Measurements from ENCODE around the gene HTR2A. TPM values are rescaled to one million over a fixed set of nuclear protein-coding genes. Genes with fewer than 3 reads are reported as not detected.

HTR2A gene
- total RNA-seq, 1 experiment from 2014 or later = not detected

- no peak overlapping the region for H3K4me2 ChIP-seq (ENCODE audit: low read length)
- BruUV-seq (replicated peaks) = no TSS peak
- no peaks in the 10 kb centered on the region for H3K36me3 ChIP-seq (ENCODE audit: control insufficient read depth in 1 of 2, insufficient read depth in 2 of 2, low read length in 2 of 2)
- no peak for DNase-seq (ENCODE audit: low read depth, low spot score)
- intact Hi-C loops (cut with micrococcal nuclease) = loop anchor here (10.0 kb wide), 3 partner anchors 405 to 875 kb away; no protein-coding TSS in a partner anchor
- no peak overlapping the region for H2AFZ ChIP-seq (ENCODE audit: low read depth, low read length, poor library complexity, severe bottlenecking)
- no peaks in the 10 kb centered on the region for H3K4me1 ChIP-seq (ENCODE audit: control insufficient read depth in 1 of 2, insufficient read depth in 2 of 2, low read length in 2 of 2)
- POLR2A ChIA-PET = no interaction called here
- CTCF ChIA-PET = no interaction called here
- peaks cover 68% of the 10 kb centered on the region for H3K27me3 ChIP-seq (ENCODE audit: insufficient read depth, low read length)
- TF ChIP-seq SP1 (IDR thresholded peaks at IDR 0.05; ENCODE audit: low read depth) = no peak
- TF ChIP-seq CTCF (IDR thresholded peaks at IDR 0.05 in 2 of 3, conservative IDR thresholded peaks at IDR 0.05 in 1 of 3; ENCODE audit: borderline replicate concordance in 1 of 3, insufficient read depth in 1 of 3, low read depth in 2 of 3, low read length in 2 of 3) = no peak
- no peak for TF ChIP-seq SIN3A (IDR thresholded peaks at IDR 0.05; ENCODE audit: low read depth)
- no peak for TF ChIP-seq SRF (IDR thresholded peaks at IDR 0.05; ENCODE audit: low read depth)
- TF ChIP-seq FOSL1 (IDR thresholded peaks at IDR 0.05; ENCODE audit: low read depth) = no peak
- no peak for TF ChIP-seq POLR2AphosphoS5 (IDR thresholded peaks at IDR 0.05; ENCODE audit: low read depth, low read length)
- no peak for TF ChIP-seq JUND (IDR thresholded peaks at IDR 0.05)
- TF ChIP-seq CBX3 (IDR thresholded peaks at IDR 0.05; ENCODE audit: low read depth) = no peak
- no peak for TF ChIP-seq EZH2 (IDR thresholded peaks at IDR 0.05)
- TF ChIP-seq TCF7L2 (IDR thresholded peaks at IDR 0.05; ENCODE audit: borderline replicate concordance, extremely low read depth, insufficient read depth, insufficient read length) = no peak
- no peak for TF ChIP-seq EZH2phosphoT487 (IDR thresholded peaks at IDR 0.05; ENCODE audit: borderline replicate concordance)
- no peak for TF ChIP-seq EGR1 (IDR thresholded peaks at IDR 0.05; ENCODE audit: low read depth)
- no peak for TF ChIP-seq ZBTB33 (IDR thresholded peaks at IDR 0.05; ENCODE audit: extremely low read depth, insufficient replicate concordance, low read length)
- TF ChIP-seq ZFX (IDR thresholded peaks at IDR 0.05) = no peak
- TF ChIP-seq MAX (IDR thresholded peaks at IDR 0.05) = no peak
- no peak for TF ChIP-seq REST (IDR thresholded peaks at IDR 0.05; ENCODE audit: low read depth)
- no peak for TF ChIP-seq CEBPB (IDR thresholded peaks at IDR 0.05; ENCODE audit: low read depth)
- no peak for TF ChIP-seq ELF1 (IDR thresholded peaks at IDR 0.05; ENCODE audit: borderline replicate concordance, low read depth)
- no peak for TF ChIP-seq RAD21 (IDR thresholded peaks at IDR 0.05; ENCODE audit: low read depth)
- H3K79me2 ChIP-seq (ENCODE audit: insufficient read depth, low read length) = no peaks in the 10 kb centered on the region
- H3K9me2 ChIP-seq (ENCODE audit: insufficient read depth) = no peaks in the 10 kb centered on the region
- ATAC-seq = no peak
- no peak overlapping the region for H3K27ac ChIP-seq (ENCODE audit: low read depth, low read length)
- no peaks in the 10 kb centered on the region for H3K9me3 ChIP-seq (ENCODE audit: control insufficient read depth in 1 of 2, insufficient read depth in 1 of 2, low read depth in 1 of 2, low read length in 2 of 2)
- no peak overlapping the region for H3K4me3 ChIP-seq (replicated peaks in 1 of 2; ENCODE audit: low read depth in 1 of 2, low read length in 2 of 2)
- RAD21 ChIA-PET (ENCODE audit: low non-redundant PET in 1 of 2, low total read pairs in 2 of 2, uncharacterized antibody in 2 of 2, unreplicated experiment in 2 of 2) = no interaction called here
- no peak overlapping the region for H3K9ac ChIP-seq (ENCODE audit: low read length)
- no peaks in the 10 kb centered on the region for H4K20me1 ChIP-seq (ENCODE audit: insufficient read depth)
Measured at GRCh38 chr13:46899801-46900200, 2.9 kb upstream of the HTR2A start.
